ENCODE results near the gene EFNB2.

EFNB2 gene

DNA sequence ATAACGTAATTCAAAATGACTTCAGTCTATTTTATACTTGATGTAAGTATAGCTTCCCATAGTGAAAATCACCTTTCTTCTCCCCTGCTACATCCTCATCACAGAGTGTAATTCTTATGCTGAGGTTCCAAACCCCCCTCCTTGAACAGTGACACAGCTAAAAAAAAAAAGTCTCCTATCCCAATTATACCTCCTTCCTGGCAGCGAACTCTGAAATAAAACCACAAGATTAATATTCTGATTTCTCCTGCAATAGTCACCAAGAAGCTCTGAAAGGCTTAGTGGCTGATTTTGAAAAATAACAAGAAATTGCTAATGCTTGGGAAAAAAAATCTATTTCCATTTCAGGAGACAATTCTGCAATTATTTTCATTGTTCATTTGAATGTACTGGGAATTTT, 36.3 kb downstream of the EFNB2 start:
- no peak for DNase-seq

DNA sequence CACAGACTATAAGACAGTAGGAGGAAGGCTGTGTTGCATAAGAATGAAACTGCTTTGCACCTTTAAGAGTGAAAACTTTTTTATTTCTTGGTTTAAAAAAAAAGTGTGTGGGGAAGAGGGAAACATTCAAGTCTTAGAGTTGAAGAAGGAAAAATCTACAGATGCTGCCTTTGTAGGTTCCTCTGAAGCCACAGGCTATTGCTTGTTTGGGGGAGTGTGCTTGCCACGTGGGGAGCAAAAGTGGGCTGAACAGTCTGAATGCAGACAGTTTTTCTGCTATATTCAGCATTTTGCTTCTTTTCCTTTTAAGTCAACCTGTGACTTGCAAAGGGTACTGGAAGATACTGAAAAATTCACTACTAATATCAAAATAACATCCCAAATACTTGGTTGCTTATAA, 36.9 kb downstream of the EFNB2 start:
- no peak for DNase-seq

DNA sequence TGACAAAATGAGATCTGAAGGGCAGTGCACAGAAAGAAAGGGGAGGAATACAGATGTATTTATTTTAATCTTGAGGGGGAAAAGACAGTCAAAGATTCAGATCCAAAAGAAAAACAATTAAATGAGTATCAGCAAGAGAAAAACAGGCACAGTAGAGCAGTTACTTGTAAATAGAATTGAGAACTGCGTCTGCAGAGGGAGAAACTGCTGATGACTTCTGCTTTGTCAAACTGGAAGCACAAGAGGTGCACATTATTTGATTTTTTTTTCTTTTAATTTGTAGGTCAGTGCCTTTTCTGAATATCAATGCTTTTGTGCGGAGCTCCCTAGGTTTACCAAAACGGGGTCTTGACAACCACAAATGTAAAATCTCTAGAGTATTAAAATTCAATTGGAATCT, 37.3 kb downstream of the EFNB2 start:
- DNase-seq: no peak

DNA sequence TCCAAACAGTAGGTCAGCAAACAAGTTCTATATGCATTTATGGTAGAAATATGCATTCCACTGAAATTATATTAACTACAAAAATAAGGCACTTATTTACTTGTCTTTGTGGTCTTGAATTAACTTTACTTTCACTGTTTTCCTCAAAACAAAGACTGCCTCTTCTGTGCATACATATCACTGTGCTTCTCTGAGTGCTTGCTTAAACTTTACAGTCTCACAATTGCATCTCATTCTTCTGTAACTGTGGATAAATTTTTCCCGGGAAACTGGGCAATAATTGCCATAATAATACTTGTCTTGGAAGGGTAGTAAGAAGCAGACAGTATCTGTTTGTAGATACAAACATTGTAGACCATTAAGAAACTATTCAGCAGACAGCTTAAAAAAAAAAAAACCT, 38.4 kb downstream of the EFNB2 start:
- DNase-seq: no peak

DNA sequence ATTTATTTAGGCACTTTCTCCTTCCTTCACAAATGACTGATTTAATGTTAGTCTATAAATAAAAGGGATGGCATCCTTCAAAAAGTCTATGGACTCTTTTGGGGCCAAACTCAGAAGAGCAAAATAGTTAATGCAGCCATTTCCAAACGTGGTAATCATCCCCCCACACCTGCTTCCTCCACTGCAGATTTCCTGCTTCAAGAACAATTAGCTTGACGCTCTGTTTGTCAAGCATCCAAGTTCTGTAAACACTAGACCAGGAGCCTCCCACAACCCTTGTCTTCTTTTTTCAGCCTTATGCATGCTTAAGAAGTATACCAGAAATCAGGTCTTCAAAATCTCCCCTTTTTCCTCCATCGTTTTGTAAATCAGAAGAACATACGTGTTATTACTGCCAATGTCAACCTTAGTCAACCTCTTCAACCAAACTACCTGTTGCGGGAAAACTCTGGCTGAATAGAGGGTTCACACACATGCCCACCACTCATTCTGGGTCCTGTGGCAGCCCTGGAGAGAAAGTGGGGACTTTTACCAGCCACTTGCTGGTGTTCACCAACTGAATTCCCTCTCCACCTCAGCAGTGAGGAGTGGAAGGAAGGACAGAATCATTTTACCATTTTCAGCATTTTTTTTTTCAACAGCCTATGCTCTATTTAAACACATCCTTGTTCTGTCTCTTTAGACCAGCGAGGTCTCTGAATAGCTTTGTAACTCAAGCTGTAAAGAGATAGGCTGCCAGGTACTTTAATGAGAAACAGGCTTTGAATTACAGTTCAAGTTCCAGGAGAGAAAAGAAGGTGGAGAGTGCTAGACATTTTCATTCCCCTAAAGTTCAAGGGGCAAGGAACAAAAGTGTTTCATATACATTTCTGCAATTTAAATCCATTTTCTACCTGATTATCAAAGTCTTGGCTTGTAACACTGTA, 39.1 kb downstream of the EFNB2 start:
- DNase-seq: peak; percentile 91

DNA sequence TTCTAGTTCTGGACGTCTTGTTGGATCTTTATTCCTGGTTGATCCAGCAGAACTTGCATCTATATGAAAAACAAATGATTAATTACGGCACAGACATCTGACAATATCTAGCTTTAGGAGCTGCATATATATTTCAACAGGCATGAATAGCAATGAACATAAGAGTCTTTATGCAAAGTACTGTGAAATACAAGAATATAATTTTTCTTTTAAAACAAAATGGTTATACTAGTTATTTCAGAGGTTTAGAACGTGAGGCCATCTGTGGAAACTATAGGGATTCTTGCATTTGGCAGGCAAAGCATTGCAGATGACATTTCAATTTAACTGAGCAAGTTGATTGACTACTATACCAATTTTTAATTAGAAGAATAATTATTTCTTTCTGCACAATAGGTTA, 40.5 kb downstream of the EFNB2 start:
- no peak for DNase-seq

DNA sequence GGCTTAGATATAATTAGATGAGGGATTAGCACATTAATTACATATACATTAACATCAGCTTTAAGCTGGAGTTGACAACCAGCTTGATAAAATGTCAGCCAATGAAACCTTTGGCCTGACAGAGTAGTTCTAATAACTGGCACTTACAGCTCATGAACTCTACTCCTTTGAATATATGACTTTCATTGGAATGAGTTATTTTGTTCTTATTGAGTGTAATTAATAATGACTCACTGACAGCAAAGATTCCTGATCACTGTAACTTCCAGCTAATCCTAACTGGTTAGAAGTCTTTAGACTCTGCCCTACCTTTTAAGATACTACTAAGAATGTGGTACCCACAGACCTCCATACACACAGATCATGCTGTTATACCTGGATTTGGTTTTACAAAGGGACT, 41.0 kb downstream of the EFNB2 start:
- no peak for DNase-seq

DNA sequence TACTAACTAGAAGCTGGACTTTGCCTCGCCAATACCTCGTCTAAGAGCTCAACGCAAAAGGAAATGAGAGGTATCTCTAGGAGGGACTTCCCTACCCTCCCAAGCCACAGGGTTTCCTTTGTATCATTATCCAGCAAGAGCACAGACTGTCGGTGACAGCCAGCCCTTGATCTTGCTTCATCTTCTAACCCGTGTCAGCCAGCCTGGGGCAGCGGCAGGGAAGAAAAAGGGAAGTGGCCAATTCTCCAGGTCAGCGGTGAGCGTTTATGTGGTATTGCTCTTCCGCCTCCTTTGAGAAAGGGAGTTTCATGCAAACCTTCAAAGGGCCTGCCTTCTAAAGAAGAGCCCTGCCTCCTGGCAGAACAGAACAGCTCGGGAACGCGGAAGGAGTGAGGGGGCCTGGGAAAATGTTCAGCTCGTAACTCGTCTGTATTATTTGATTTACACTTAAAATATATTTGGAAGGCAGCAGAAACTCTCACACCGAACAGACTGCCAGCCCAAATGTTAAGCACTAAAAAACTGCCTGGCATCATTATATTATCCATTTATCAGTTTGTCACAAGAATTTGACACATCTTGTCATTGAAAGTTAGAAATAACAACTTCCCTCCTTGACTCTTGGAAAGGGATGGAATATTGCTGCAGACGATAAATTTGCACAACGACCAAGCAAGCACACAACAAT, 41.8 kb downstream of the EFNB2 start:
- no peak for DNase-seq

DNA sequence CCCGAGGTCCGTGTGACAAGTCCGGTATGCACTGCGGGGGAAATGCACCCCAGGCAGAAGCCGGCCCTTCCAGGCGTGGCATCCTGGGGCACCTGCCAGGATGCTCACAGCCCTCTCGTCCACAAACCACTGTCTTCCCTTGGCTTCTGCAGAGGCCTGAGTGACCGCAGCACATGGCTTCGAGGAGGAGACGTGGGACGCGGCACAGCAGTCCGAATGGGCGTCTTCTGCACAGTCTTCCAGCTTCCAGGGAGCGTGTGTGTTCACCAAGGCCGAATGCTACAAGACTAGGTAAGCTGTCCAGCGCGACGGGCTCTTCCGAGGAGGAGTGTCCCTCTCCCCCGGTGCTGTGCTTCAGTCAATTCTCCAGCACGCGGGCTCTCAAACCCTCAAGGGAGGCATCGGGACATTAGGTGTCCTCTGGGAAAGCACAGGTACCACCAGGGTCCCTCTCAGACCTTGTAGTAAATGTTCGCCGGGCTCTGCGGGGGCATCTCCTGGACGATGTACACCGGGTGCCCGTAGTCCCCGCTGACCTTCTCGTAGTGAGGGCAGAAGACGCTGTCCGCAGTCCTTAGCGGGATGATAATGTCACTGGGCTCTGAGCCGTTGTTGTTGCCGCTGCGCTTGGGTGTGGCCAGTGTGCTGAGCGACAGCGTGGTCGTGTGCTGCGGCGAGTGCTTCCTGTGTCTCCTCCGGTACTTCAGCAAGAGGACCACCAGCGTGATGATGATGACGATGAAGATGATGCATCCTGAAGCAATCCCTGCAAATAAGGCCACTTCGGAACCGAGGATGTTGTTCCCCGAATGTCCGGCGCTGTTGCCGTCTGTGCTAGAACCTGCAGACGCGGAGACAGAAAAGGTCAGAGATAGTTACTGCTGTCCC, 42.6 kb downstream of the EFNB2 start:
- DNase-seq: no peak

DNA sequence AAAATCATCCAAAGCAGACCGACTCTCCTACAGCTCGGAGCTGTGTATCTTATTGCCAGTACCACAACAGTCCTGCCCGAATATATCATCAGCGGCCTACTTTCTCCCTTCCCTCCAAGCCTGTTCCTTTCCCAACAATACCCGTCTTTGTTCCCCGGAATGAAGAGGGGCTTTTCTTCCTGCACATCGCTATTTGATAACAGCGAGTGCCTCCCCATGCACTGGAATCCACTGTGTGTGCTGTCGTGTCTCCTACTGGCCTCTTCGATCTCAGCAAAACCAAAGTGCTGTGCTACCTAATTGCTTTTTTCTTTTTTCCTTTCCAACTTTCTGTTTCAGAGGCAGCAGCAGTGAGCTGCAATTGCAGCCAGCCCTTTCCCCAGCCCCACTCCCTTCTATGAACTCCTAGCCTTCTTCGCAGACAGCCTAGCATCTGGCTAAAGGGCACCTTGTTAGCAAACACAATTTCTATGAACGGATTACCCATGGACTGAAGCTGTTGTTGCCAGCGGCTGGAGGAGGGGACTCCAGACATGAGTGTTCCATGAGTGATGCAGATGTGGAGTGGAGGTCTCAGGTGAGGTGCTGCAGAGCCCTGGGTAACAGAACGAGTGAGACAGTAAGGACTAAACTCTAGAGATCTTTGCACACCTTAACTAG, 43.4 kb downstream of the EFNB2 start:
- no peak for DNase-seq

DNA sequence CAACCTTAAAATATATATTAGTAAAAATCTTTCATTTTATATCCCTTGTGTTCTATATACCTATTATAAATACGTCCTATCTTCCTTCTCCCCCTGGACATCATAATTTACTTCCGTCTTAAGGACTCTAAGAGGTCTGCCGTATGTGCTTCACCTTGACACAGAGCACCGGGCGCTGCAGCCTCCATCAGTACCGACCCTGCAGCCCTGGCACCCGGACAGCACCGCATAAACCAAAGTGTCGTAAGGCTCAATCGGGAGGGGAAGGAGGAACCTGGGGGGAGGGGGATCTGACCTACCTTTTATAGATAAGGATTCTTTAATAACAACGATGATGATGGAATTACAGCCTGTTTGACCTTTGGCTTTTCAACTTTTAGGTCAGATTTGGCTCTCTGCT, 44.0 kb downstream of the EFNB2 start:
- no peak for DNase-seq

DNA sequence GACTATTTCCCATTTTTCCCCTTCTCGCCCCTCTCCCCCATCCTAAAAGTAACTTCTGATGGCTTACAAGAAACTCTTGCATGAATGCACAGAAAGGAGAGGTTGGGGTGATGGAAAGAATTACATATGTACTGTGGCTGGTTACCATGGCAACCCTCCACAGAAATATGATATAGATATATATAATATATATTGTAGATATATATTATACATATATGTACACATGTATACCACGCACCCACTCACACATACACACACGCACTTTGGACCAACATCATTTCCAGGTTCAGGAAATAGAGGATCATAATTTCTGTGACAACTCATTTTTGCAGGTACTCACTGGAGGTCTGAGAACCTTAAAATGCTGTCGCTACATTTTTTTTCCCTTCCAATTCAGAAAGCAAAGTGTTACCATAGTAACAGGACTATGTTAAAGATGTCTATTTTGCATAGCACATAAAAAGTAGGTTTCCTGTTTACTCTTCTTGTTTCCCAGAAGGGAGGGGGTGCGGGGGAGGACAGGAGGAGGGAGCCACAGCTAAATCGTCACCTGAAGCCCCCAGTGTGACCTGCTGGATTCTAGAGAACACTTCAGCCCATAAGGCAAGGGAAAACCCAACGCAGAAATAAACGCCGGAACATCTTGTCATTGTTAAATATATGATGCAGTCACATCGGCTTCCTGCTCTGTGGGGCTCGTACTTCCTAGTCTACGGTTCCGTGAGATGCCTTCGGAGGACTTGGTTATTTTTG, 44.7 kb downstream of the EFNB2 start:
- DNase-seq: no peak

DNA sequence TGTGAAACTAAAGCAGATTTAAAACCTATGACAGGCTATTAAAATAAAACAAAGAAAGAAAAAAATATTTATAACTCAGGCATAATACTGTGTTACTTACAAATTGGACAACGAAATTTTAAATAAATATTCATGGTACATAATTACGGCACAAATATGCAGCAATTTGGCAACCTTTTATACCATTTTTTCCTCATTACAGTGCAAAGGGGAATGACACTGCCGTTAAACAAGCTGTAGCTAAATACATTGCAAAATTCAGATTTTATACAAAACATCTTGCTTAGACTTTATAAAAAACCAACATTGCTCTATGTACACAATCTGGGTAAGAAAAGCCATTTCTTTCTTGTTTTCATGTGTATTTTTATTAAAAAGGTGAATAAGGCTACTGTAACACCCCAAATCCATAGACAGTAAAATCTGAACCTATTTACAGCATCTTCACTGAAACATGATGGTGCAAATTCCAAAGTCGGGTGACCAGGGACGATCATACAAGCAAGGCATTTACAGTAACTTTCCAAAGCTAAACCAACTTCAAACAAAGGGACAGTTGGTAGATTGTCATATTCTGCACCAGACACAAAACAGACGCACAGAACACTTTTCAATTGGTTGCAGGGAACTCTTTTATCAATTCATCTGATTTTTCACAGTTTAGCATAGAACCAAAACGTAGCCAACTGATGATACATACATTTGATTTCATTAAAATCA, 45.5 kb downstream of the EFNB2 start:
- DNase-seq: no peak

DNA sequence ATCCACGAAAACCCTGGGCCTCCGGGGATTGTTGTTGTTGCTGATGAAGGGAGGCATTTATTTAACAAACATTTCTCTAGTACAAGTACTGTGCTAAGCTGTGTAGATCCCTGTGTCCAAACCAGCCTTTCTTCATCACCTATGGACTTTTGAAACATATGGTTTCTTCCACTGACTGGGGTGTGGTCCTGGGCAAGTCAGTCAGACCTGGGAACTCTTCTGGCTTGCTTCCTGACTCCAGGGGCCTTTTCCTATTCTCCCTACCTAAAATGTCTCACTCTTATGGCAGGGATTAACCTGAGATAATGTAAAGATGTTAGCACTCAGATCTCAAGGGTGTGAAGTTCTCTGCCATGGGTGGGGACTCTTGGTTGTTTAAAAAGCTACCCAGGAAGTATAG, 46.8 kb downstream of the EFNB2 start:
- no peak for DNase-seq

DNA sequence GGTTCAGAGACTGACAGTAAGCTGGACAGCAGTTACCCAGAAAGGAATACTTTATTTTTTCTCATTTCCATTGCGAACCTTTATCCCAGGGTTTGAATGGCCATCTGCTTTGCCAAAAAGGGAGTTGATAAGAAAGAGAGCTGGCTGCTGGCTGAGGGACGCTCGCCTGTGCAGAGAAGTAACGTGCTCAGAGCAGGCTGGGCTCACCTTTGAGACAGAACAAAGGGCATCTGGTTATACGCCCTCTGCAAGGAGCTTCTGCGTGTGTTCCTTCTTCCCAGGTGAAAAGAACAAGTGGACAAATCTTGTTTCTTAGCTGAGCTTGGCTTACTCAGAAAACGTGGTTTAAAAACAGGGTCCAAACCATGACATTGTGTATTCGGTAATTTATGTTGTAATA, 47.4 kb downstream of the EFNB2 start:
- no peak for DNase-seq

DNA sequence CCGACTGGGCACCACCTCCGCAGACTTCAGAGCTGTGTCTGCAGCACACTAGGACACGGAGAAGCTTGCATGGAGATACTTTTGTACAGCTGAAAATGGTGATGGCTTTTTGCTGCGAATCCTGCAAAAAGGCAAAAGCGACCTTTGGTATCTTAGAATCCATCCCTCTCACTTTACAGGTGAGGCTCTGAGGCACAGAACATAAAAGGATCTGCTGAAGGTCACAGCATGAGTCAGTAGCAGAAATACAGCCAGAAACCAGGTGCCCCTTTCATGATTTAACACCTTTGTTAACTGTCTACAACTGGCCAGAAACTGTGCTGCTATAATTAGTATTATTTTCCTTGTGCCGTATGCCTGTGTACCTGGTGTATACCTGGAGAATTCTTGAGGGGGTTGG, 48.3 kb downstream of the EFNB2 start:
- no peak for DNase-seq

DNA sequence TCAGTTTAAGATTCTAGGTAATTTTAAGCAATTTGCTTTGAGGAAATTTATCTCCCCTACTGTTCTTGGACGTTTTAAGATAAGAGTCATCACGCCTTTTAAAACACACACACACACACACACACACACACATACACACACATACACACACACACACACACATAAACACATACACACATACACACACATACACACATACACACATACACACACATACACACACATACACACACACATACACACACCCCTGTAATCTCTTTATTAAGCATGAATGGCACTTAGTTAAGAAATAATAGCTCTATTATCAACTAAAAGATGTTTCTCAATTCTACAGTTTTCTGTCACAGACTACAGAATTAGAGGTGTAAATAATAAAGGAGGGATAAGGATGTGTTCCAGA, 49.2 kb downstream of the EFNB2 start:
- DNase-seq: no peak

DNA sequence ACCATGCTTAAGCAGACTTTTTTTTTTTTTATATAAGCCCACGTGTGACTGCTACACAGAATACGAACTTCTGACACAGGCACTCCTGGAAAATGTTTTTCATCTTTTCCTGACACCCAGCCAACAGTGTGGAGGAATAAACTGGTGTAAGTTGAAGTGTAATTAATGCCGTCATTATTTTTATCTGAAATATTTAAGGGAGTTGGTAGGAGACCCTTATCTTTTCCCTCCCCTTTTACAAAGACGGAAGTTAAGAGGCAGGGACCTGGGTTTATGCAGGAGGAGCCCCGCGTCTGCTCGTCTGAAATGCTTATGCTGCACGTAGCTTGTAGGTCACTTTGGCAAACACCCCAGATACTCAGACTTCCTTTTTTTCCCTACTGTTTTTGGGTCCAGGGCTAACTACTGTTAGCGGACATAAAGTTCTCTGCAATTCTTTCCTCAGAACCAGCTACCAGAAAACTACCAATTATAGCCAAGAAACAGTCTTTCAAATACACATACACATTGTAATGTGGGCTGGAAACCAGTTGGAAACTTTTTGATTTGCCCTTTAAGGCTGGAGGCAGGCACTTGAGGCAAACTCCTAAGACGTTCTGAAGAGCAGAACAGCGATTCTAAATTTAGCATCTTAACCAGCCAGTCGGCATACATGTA, 50.8 kb downstream of the EFNB2 start:
- no peak for DNase-seq

DNA sequence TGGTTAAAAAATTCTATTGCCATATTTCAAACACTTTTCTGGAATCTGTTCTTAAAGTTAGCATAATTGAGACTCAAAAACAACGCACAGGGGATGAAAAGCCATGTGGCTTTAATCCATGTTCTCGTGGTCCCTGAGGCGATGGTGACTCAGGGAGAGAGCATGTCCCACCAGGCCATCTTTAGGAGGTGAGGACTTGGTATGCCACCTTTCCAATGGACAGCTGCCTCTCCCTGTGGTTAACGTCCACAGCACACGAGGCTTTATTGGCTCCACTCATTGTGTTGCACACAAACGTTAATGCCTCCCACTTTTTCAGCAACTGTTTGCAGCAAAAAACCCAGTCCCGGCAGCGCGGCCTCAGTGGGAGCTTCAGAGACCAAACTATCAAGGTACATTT, 51.4 kb downstream of the EFNB2 start:
- DNase-seq: no peak

DNA sequence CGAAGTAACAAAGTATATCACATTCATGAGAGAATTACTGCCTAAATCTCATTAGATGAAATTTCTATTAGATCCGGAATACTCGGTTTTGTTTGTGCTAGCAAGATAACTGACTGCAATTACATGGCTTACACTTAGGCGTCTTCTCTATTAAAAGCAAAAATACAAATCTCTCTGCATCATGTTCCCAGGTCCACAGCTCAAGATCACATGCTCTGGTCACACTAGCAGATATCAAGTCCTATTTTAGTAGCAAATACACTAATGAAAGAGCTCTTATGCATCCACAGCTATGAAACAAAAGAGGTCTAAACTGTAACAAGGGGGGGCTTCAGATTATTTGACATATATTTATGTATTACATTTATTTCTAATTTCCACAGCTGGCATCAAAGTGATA, 53.5 kb downstream of the EFNB2 start:
- DNase-seq: no peak

DNA sequence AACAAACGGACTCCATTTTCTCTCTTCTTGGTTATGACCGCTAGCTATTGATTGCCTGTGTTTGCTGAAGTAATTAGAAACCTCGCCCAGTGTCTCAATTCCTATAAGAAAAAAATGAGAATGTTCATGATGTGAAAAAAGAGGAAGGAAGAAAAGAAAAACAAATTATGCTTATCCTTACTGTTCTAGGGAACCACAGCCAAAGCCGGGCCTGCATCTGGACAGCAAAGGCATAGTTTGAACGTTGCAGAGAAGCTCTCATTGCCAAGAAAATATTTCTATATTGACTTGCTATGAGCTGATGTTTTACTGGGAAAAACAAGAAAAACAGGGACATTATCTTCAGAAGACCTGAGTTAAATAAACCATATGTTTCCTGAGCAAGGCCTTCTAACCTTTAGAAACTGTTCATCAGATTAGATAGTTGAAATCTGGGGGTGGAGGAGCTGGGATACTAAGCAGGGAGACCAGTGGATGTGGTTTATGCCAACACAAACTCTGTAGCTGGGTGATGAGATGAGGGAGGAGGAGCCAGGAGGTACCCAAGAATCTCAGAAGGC, 55.0 kb downstream of the EFNB2 start:
- DNase-seq: no peak

All from NCI-H1105 treated with DMSO at 0.1 percent for 48 hours (cell line).